ENCODE data around the gene EML5. TPM values are rescaled to one million over a fixed set of nuclear protein-coding genes. Genes with fewer than 3 reads are reported as not detected.

The EML5 gene
- total RNA-seq, 1 experiment from 2014 or later = 1.8 TPM

GRCh38 chr14:88681755-88682494 is 110.8 kb downstream of the EML5 start:
- no peaks in the 10 kb centered on the region for H3K36me3 ChIP-seq (ENCODE audit: control insufficient read depth in 1 of 2, insufficient read depth in 2 of 2, low read length in 2 of 2)
- H3K79me2 ChIP-seq (ENCODE audit: insufficient read depth, low read length) = no peaks in the 10 kb centered on the region
- H3K4me2 ChIP-seq (ENCODE audit: low read length) = no peak overlapping the region
- no peaks in the 10 kb centered on the region for H3K9me3 ChIP-seq (ENCODE audit: control insufficient read depth in 1 of 2, insufficient read depth in 1 of 2, low read depth in 1 of 2, low read length in 2 of 2)
- H4K20me1 ChIP-seq (ENCODE audit: insufficient read depth) = no peaks in the 10 kb centered on the region
- no peak for DNase-seq (ENCODE audit: low read depth, low spot score)
- H3K4me3 ChIP-seq (replicated peaks in 1 of 2; ENCODE audit: low read depth in 1 of 2, low read length in 2 of 2) = no peak overlapping the region
- no peak overlapping the region for H2AFZ ChIP-seq (ENCODE audit: low read depth, low read length, poor library complexity, severe bottlenecking)
- no peaks in the 10 kb centered on the region for H3K27me3 ChIP-seq (ENCODE audit: insufficient read depth, low read length)
- ChIA-PET CTCF (interaction anchor here (1.0 kb wide), 1 partner anchor 14 kb away, joined by 6 read pairs; no protein-coding TSS in a partner anchor), RAD21 (ENCODE audit: low non-redundant PET in 1 of 2, low total read pairs in 2 of 2, uncharacterized antibody in 2 of 2, unreplicated experiment in 2 of 2) (no interaction called here), POLR2A (no interaction called here)
- ATAC-seq = no peak
- no peaks in the 10 kb centered on the region for H3K4me1 ChIP-seq (ENCODE audit: control insufficient read depth in 1 of 2, insufficient read depth in 2 of 2, low read length in 2 of 2)
- BruUV-seq (replicated peaks) = no TSS peak
- H3K9me2 ChIP-seq (ENCODE audit: insufficient read depth) = no peaks in the 10 kb centered on the region
- H3K9ac ChIP-seq (ENCODE audit: low read length) = no peak overlapping the region
- intact Hi-C loops (cut with micrococcal nuclease) = no loop called here
- no peak overlapping the region for H3K27ac ChIP-seq (ENCODE audit: low read depth, low read length)
- TF ChIP-seq POLR2A (IDR thresholded peaks at IDR 0.05; ENCODE audit: borderline replicate concordance, extremely low read depth, insufficient read depth, insufficient read length) = no peak
- TF ChIP-seq FOSL1 (IDR thresholded peaks at IDR 0.05; ENCODE audit: low read depth) = no peak
- TF ChIP-seq ZFX (IDR thresholded peaks at IDR 0.05) = no peak
- TF ChIP-seq ZBTB33 (IDR thresholded peaks at IDR 0.05; ENCODE audit: extremely low read depth, insufficient replicate concordance, low read length) = no peak
- no peak for TF ChIP-seq CBX3 (IDR thresholded peaks at IDR 0.05; ENCODE audit: low read depth)
- no peak for TF ChIP-seq CTCF (IDR thresholded peaks at IDR 0.05 in 2 of 3, conservative IDR thresholded peaks at IDR 0.05 in 1 of 3; ENCODE audit: borderline replicate concordance in 1 of 3, insufficient read depth in 1 of 3, low read depth in 2 of 3, low read length in 2 of 3)
- TF ChIP-seq YY1 (IDR thresholded peaks at IDR 0.05; ENCODE audit: extremely low read depth, insufficient replicate concordance, low read depth, low read length) = no peak
